Left ventricle myocardium inferior (tissue), 1 donor: ENCODE measurements around the gene FAM149A. TPM values are rescaled to one million over a fixed set of nuclear protein-coding genes. Genes with fewer than 3 reads are reported as not detected.

ENCODE experiments used
- DNase-seq: peaks from one replicate; pipeline ENCODE4 v3.0.0-alpha.2; 2020
- H3K27ac ChIP-seq: fragments of 200-600 bp; replicated peaks from 2 replicates; pipeline ENCODE4 v1.8.0; 2021
- H3K27me3 ChIP-seq: fragments of 200-600 bp; 2 replicates; pipeline ENCODE4 v1.8.0; 2021; ENCODE audit warnings: low read depth
- H3K36me3 ChIP-seq: fragments of 200-600 bp; 2 replicates; pipeline ENCODE4 v1.8.0; 2021
- H3K4me1 ChIP-seq: fragments of 200-600 bp; 2 replicates; pipeline ENCODE4 v1.8.0; 2021
- H3K4me3 ChIP-seq: fragments of 200-600 bp; 2 replicates; pipeline ENCODE4 v1.8.0; 2021; ENCODE audit warnings: mild to moderate bottlenecking, moderate library complexity
- H3K9me3 ChIP-seq: fragments of 200-600 bp; replicated peaks from 2 replicates; pipeline ENCODE4 v1.8.0; 2021
- intact Hi-C: fragments of 100-400 bp; cut with micrococcal nuclease; formaldehyde crosslinking; loops from one replicate; pipeline ENCODE4 v1.11.0; 2022
- total RNA-seq: library from RNA; stranded (reverse); fragmentation: NEBNext Ultra II Directional; extraction: Animal tissue kit (Norgen Biotek cat#: 25700); gene quantifications from one replicate; pipeline ENCODE4 v1.2.1, GENCODE V29; 2021
- TF ChIP-seq, protein P1 (sequence below): fragments of 200-600 bp; IDR thresholded peaks from 2 replicates; pipeline ENCODE4 v1.8.0; 2021; ENCODE audit warnings: antibody characterized with exemption, mild to moderate bottlenecking, borderline replicate concordance
- donor health status: DM: no; HTN: yes; CAD: no; lungs with severe emphysema.

Gene FAM149A
- total RNA-seq, 1 donor from 2014 or later: 12.2 TPM

DNA sequence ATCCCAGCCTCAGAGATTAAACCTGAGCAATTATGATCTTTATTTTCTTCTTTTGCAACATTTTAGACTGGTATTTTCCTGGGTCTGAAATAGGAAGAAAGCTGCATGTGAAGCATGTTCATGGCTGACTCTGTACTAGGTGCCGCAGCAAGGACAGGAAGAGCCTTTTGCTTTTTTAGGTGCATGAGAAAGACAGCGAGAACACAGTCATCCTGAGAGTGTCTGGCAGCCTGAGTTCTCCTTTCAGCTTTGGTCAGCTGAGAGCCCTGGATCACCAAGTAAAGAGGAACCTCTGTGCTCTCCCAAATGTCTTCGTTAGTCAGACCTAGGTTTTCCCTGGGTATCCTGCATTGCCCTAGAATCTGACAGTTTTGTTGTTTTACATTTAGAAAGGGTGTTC is 29.8 kb downstream of the FAM149A start:
- Histone ChIP-seq H3K36me3 (no peaks in the 10 kb centered on the region), H3K4me3 (no peak overlapping the region), H3K27me3 (peaks cover 4% of the 10 kb centered on the region), H3K4me1 (no peaks in the 10 kb centered on the region), H3K27ac (no peak overlapping the region), H3K9me3 (no peaks in the 10 kb centered on the region)
- intact Hi-C loops: no loop called here
- TF ChIP-seq, protein P1, sequence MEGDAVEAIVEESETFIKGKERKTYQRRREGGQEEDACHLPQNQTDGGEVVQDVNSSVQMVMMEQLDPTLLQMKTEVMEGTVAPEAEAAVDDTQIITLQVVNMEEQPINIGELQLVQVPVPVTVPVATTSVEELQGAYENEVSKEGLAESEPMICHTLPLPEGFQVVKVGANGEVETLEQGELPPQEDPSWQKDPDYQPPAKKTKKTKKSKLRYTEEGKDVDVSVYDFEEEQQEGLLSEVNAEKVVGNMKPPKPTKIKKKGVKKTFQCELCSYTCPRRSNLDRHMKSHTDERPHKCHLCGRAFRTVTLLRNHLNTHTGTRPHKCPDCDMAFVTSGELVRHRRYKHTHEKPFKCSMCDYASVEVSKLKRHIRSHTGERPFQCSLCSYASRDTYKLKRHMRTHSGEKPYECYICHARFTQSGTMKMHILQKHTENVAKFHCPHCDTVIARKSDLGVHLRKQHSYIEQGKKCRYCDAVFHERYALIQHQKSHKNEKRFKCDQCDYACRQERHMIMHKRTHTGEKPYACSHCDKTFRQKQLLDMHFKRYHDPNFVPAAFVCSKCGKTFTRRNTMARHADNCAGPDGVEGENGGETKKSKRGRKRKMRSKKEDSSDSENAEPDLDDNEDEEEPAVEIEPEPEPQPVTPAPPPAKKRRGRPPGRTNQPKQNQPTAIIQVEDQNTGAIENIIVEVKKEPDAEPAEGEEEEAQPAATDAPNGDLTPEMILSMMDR: no peak
- DNase-seq: no peak

DNA sequence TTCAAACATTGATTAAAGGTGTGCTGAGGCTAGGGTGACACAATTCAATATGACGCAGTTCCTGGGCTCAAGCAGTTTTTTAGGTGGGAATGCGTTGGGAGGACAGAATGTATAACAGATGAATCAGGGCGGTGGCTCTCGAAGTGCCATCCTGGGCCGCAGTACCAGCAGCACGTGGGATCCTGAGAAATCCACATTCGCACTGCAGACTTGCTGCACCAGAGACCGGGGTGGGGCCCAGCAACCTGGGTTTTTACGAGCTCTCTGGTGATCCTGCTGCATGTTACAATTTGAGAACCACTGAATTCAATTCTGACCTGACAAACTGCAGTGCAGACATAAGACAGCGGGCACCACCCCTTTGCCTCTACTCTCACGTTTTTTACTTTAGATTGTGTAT is 30.4 kb downstream of the FAM149A start:
- H3K27ac ChIP-seq: no peak overlapping the region

DNA sequence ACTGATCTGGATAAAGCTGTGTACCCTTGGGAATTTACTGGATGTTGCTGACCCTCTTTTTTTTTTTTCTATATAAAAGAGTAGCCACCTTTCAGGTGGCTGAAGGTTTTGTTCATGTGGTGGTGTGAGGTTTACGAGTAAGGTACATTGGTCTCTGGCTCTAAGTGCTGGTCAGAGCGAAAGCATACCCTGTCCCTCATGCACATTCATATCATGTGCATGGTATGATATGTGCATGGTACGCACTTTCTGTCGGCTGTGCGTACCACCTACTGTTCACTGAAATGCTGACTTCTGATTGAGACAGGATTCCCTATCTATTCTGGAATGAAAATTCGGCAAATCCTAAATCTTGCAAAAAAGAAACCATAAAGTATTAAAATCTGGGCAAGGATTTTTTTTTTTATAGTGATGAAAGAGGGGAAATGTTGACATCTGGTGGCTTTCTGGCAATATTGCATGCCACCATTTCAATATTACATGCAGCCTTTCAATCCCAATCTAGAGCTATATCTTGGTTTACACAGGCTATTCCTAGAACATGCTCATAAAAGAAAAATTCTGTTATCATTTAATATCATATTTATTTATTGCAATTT is 32.8 kb downstream of the FAM149A start:
- TF ChIP-seq, protein P1: peak; percentile 79
- Histone ChIP-seq H3K27ac (no peak overlapping the region), H3K4me1 (no peaks in the 10 kb centered on the region), H3K27me3 (no peaks in the 10 kb centered on the region), H3K9me3 (no peaks in the 10 kb centered on the region), H3K36me3 (no peaks in the 10 kb centered on the region), H3K4me3 (no peak overlapping the region)
- intact Hi-C loops: no loop called here
- DNase-seq: no peak

More for the DNA sequence above, 30.4 kb downstream of the FAM149A start:
- H3K36me3 ChIP-seq: no peaks in the 10 kb centered on the region
- no peaks in the 10 kb centered on the region for H3K9me3 ChIP-seq
- H3K4me3 ChIP-seq: no peak overlapping the region
- H3K4me1 ChIP-seq: no peaks in the 10 kb centered on the region
- TF ChIP-seq, protein P1: no peak
- intact Hi-C loops: no loop called here
- no peaks in the 10 kb centered on the region for H3K27me3 ChIP-seq
- DNase-seq: no peak

DNA sequence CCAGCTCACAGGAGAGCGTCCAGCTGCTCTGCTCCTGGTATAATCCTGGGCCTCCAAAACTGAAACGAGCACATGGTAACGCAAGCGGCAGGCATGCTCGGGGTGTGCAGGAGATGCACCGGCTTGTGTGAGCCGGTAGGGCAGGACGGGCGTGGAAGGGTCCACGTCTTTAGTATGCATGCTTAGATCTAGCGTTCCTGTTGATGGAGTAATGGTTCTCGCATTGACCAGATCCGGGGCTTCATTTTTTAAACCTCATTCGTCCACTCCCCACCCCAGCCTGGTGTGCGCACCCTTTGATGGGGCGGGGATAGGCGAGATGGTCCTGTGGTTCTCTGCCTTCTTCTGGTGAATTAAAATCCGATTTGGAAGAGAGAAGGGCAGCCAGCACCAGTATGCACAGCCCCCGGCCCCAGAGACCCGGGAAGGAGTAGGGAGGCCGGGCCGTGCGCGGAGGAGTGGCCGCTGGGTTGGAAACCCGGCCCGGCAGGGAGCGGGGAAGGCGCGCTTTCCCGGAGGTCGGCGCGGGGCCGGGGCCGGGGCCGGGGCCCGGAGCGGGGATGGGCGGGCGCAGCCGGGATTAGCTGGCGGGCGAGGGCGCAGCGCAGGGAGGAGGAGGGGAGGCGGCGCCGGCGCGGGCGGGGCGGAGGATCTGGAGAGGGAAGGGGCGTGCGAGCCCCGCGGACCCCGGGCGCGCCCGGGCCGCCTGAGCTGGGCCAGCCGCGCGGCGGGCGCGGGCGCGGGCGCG is 39.9 kb downstream of the FAM149A start:
- DNase-seq: peak; percentile 65

DNA sequence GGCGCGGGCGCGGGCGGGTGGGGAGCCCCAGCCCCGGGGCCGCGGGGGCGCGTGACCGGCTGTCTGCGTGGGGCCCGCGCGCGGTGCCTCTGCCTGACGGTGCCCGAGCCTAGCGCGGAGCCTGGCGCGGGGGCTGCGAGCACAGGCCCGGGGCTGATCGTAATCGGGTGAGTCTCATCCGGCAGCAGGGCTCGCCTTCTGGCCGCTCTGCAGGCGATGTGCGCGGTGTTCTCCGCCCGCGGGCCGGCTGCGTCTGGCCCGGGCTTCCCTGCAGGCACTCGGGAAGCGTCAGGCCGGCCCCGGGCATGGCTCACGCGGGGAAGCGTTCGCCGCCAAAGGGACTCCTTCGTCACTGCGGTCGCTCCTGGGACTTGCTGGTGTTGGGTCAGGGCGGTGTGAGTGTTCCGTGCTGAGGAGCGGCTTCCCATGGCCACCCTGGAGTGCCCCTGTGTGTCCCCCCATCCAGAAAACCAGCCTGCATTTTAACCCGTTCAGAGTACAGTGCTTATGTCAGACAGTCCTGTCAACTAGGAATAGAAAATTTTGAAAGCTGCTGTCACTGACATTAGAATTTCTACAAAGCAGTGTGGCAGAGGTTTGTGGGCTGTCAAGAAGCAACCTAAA is 40.6 kb downstream of the FAM149A start:
- Histone ChIP-seq H3K9me3 (no peaks in the 10 kb centered on the region), H3K27me3 (no peaks in the 10 kb centered on the region), H3K36me3 (no peaks in the 10 kb centered on the region), H3K4me3 (peak overlapping the region; percentile 76), H3K27ac (peak overlapping the region; percentile 85), H3K4me1 (peaks cover 26% of the 10 kb centered on the region)
- DNase-seq: peak; percentile 53
- TF ChIP-seq, protein P1: no peak
- intact Hi-C loops: no loop called here

More for the DNA sequence above, 39.9 kb downstream of the FAM149A start:
- intact Hi-C loops: no loop called here
- Histone ChIP-seq H3K4me1 (peaks cover 22% of the 10 kb centered on the region), H3K27ac (peak overlapping the region; percentile 85), H3K27me3 (no peaks in the 10 kb centered on the region), H3K4me3 (peak overlapping the region; percentile 76), H3K9me3 (no peaks in the 10 kb centered on the region), H3K36me3 (no peaks in the 10 kb centered on the region)
- TF ChIP-seq, protein P1: peak; percentile 43
